Mesenchymal stem cell (in vitro differentiated cells and primary cell): ENCODE measurements around the gene GFI1B.

Experiments used
- DNase-seq: peaks from one replicate; pipeline ENCODE4 v3.0.0-alpha.2; 2013
- H2AFZ ChIP-seq: one replicate; pipeline ENCODE4 v1.6.1; 2013; ENCODE audit warnings: low read depth, mild to moderate bottlenecking, control low read depth, inconsistent platforms, low read length, moderate library complexity
- H2AK5ac ChIP-seq: 2 replicates; pipeline ENCODE4 v1.6.1; 2013; ENCODE audit warnings: low read length, moderate library complexity, mild to moderate bottlenecking, inconsistent platforms; ENCODE audit not compliant: severe bottlenecking
- H2BK120ac ChIP-seq: one replicate; pipeline ENCODE4 v1.6.1; 2013; ENCODE audit warnings: low read depth, mild to moderate bottlenecking, inconsistent platforms, low read length, moderate library complexity
- H2BK12ac ChIP-seq, 2 experiments: one replicate each; pipeline ENCODE4 v1.6.1; 2013; ENCODE audit warnings: inconsistent platforms in 2 of 2, low read length in 2 of 2, mild to moderate bottlenecking in 2 of 2, moderate library complexity in 2 of 2, control low read depth in 1 of 2
- H2BK15ac ChIP-seq: one replicate; pipeline ENCODE4 v1.6.1; 2013; ENCODE audit warnings: mild to moderate bottlenecking, low read depth, inconsistent platforms; ENCODE audit not compliant: poor library complexity, severe bottlenecking
- H2BK5ac ChIP-seq: 2 replicates; pipeline ENCODE4 v1.6.1; 2013; ENCODE audit warnings: low read depth, mild to moderate bottlenecking, low read length, control low read depth, inconsistent platforms; ENCODE audit not compliant: poor library complexity, severe bottlenecking
- H3K14ac ChIP-seq, 2 experiments: one replicate each; pipeline ENCODE4 v1.6.1; 2013; ENCODE audit warnings: inconsistent platforms in 2 of 2, low read length in 2 of 2, control low read depth in 1 of 2, mild to moderate bottlenecking in 1 of 2, moderate library complexity in 1 of 2
- H3K18ac ChIP-seq, 2 experiments: one replicate each; pipeline ENCODE4 v1.6.1; 2013; ENCODE audit warnings: inconsistent platforms in 2 of 2, low read length in 2 of 2, control low read depth in 1 of 2, low read depth in 1 of 2, mild to moderate bottlenecking in 1 of 2
- H3K23ac ChIP-seq, 2 experiments: one replicate each; pipeline ENCODE4 v1.6.1; 2013; ENCODE audit warnings: inconsistent platforms in 2 of 2, low read length in 2 of 2, mild to moderate bottlenecking in 2 of 2, moderate library complexity in 2 of 2, control low read depth in 1 of 2
- H3K27ac ChIP-seq: 2 replicates; pipeline ENCODE4 v1.5.1; 2013; ENCODE audit warnings: mild to moderate bottlenecking, moderate library complexity, low read length, control low read depth, inconsistent platforms; ENCODE audit not compliant: poor library complexity, severe bottlenecking
- H3K27me3 ChIP-seq, 2 experiments: 2 replicates each; pipeline versions ENCODE4 v1.6.1 to v1.7.0; 2013; ENCODE audit warnings: low read length in 2 of 2, mild to moderate bottlenecking in 2 of 2, moderate library complexity in 2 of 2, control low read depth in 1 of 2, inconsistent platforms in 1 of 2; ENCODE audit not compliant: control insufficient read depth in 1 of 2, insufficient read depth in 1 of 2
- H3K36me3 ChIP-seq, 2 experiments: 2 replicates each; pipeline versions ENCODE4 v1.6.1 to v1.7.0; 2013; ENCODE audit warnings: low read length in 2 of 2, control low read depth in 1 of 2, inconsistent platforms in 1 of 2, low read depth in 1 of 2, mild to moderate bottlenecking in 1 of 2; ENCODE audit not compliant: insufficient read depth in 2 of 2, control insufficient read depth in 1 of 2
- H3K4ac ChIP-seq, 2 experiments: one replicate each; pipeline ENCODE4 v1.6.1; 2013; ENCODE audit warnings: inconsistent platforms in 2 of 2, low read length in 2 of 2, mild to moderate bottlenecking in 2 of 2, moderate library complexity in 2 of 2, control low read depth in 1 of 2, low read depth in 1 of 2
- H3K4me1 ChIP-seq: 2 replicates; pipeline ENCODE4 v1.6.1; 2013; ENCODE audit warnings: low read depth, low read length, control low read depth; ENCODE audit not compliant: control insufficient read depth, insufficient read depth
- H3K4me2 ChIP-seq: 2 replicates; pipeline ENCODE4 v1.6.1; 2013; ENCODE audit warnings: low read length, mild to moderate bottlenecking, inconsistent platforms; ENCODE audit not compliant: poor library complexity, severe bottlenecking
- H3K4me3 ChIP-seq, 2 experiments: 2 replicates each; pipeline versions ENCODE4 v1.5.1 to v1.7.0; 2013; ENCODE audit warnings: low read length in 2 of 2, mild to moderate bottlenecking in 2 of 2, control low read depth in 1 of 2, low read depth in 1 of 2; ENCODE audit not compliant: insufficient read depth in 1 of 2
- H3K79me1 ChIP-seq: replicated peaks from 2 replicates; pipeline ENCODE4 v1.6.1; 2013; ENCODE audit warnings: mild to moderate bottlenecking, control low read depth, low read length, inconsistent platforms; ENCODE audit not compliant: poor library complexity, severe bottlenecking
- H3K9ac ChIP-seq: 2 replicates; pipeline ENCODE4 v1.7.0; 2013; ENCODE audit warnings: mild to moderate bottlenecking, low read length, moderate library complexity
- H3K9me3 ChIP-seq: 2 replicates; pipeline ENCODE4 v1.7.0; 2013; ENCODE audit warnings: mild to moderate bottlenecking, low read length; ENCODE audit not compliant: control insufficient read depth
- H4K8ac ChIP-seq: one replicate; pipeline ENCODE4 v1.6.1; 2013; ENCODE audit warnings: inconsistent platforms, mild to moderate bottlenecking, low read length, moderate library complexity
- H4K91ac ChIP-seq: one replicate; pipeline ENCODE4 v1.6.1; 2013; ENCODE audit warnings: mild to moderate bottlenecking, low read length, inconsistent platforms
- WGBS: methylation state at CpG from one replicate; pipeline ENCODE4 v1.1.7; 2013; ENCODE audit warnings: mixed read lengths; 5-methylcytosine and 5-hydroxymethylcytosine counted together

Gene GFI1B

GRCh38 chr9:132984202-132985070, 5.9 kb downstream of the GFI1B start:
- H3K23ac ChIP-seq = no peak overlapping the region
- no peak overlapping the region for H2AK5ac ChIP-seq
- H3K4ac ChIP-seq = no peak overlapping the region
- H2AFZ ChIP-seq = no peak overlapping the region
- peak overlapping the region in 1 of 2 experiments; percentile 22 for H3K14ac ChIP-seq
- no peaks in the 10 kb centered on the region for H3K9me3 ChIP-seq
- no peak overlapping the region for H2BK15ac ChIP-seq
- WGBS = 74% methylated on average over 20 of the region's 20 CpGs
- H4K91ac ChIP-seq = no peak overlapping the region
- H3K36me3 ChIP-seq = no peaks in the 10 kb centered on the region
- H3K27me3 ChIP-seq = peaks cover 74 to 84% of the 10 kb centered on the region in 2 experiments
- no peaks in the 10 kb centered on the region for H3K79me1 ChIP-seq
- H2BK120ac ChIP-seq = no peak overlapping the region
- no peak overlapping the region for H4K8ac ChIP-seq
- H3K4me2 ChIP-seq = no peak overlapping the region
- H3K9ac ChIP-seq = no peak overlapping the region
- H3K18ac ChIP-seq = no peak overlapping the region
- peaks cover 5% of the 10 kb centered on the region for H3K4me1 ChIP-seq
- no peak for DNase-seq
- H2BK12ac ChIP-seq = no peak overlapping the region
- no peak overlapping the region for H3K27ac ChIP-seq
- H3K4me3 ChIP-seq = no peak overlapping the region
- H2BK5ac ChIP-seq = no peak overlapping the region

GRCh38 chr9:132985071-132985350, 6.5 kb downstream of the GFI1B start:
- no peak overlapping the region for H4K8ac ChIP-seq
- H3K4me2 ChIP-seq = no peak overlapping the region

GRCh38 chr9:132985489-132985888, 7.0 kb downstream of the GFI1B start:
- Histone ChIP-seq H3K18ac (no peak overlapping the region), H2BK5ac (no peak overlapping the region), H4K8ac (no peak overlapping the region), H2BK15ac (no peak overlapping the region), H4K91ac (no peak overlapping the region), H3K4me2 (no peak overlapping the region), H3K27ac (no peak overlapping the region), H3K4me3 (no peak overlapping the region), H3K14ac (no peak overlapping the region), H3K27me3 (peaks cover 64 to 83% of the 10 kb centered on the region in 2 experiments), H3K79me1 (no peaks in the 10 kb centered on the region), H2AFZ (no peak overlapping the region), H3K36me3 (no peaks in the 10 kb centered on the region), H3K4ac (no peak overlapping the region), H3K9ac (no peak overlapping the region), H2AK5ac (no peak overlapping the region), H3K4me1 (peaks cover 5% of the 10 kb centered on the region), H2BK12ac (no peak overlapping the region), H2BK120ac (no peak overlapping the region), H3K23ac (no peak overlapping the region), H3K9me3 (no peaks in the 10 kb centered on the region)
- 83% methylated on average over 8 of the region's 8 CpGs for WGBS
- DNase-seq = no peak

More at GRCh38 chr9:132985071-132985350, 6.5 kb downstream of the GFI1B start:
- no peak overlapping the region for H4K91ac ChIP-seq
- H3K27ac ChIP-seq = no peak overlapping the region
- no peak overlapping the region for H3K9ac ChIP-seq
- H2BK5ac ChIP-seq = no peak overlapping the region
- no peak overlapping the region for H2BK15ac ChIP-seq
- no peak overlapping the region for H3K4me3 ChIP-seq
- H3K18ac ChIP-seq = no peak overlapping the region
- H3K23ac ChIP-seq = no peak overlapping the region
- no peak overlapping the region for H3K4ac ChIP-seq
- H2AFZ ChIP-seq = no peak overlapping the region
- peaks cover 69 to 83% of the 10 kb centered on the region in 2 experiments for H3K27me3 ChIP-seq
- H3K36me3 ChIP-seq = no peaks in the 10 kb centered on the region
- H3K79me1 ChIP-seq = no peaks in the 10 kb centered on the region
- no peak overlapping the region for H2BK12ac ChIP-seq
- WGBS = 63% methylated on average over 4 of the region's 4 CpGs
- H2AK5ac ChIP-seq = no peak overlapping the region
- H3K9me3 ChIP-seq = no peaks in the 10 kb centered on the region
- H3K14ac ChIP-seq = no peak overlapping the region
- H2BK120ac ChIP-seq = no peak overlapping the region
- DNase-seq = no peak
- H3K4me1 ChIP-seq = peaks cover 5% of the 10 kb centered on the region

- Histone ChIP-seq H3K79me1 (no peaks in the 10 kb centered on the region), H2BK12ac (no peak overlapping the region), H3K4me1 (peaks cover 5% of the 10 kb centered on the region), H3K4ac (no peak overlapping the region), H3K23ac (no peak overlapping the region), H4K8ac (no peak overlapping the region), H2AFZ (no peak overlapping the region), H2BK120ac (no peak overlapping the region), H3K27ac (no peak overlapping the region), H2BK15ac (no peak overlapping the region), H3K4me2 (no peak overlapping the region), H3K14ac (no peak overlapping the region), H4K91ac (no peak overlapping the region), H3K4me3 (no peak overlapping the region), H2BK5ac (no peak overlapping the region), H3K9me3 (no peaks in the 10 kb centered on the region), H3K9ac (no peak overlapping the region), H3K36me3 (no peaks in the 10 kb centered on the region), H2AK5ac (no peak overlapping the region), H3K27me3 (peaks cover 63 to 83% of the 10 kb centered on the region in 2 experiments), H3K18ac (no peak overlapping the region)
- DNase-seq = no peak
- WGBS = 87% methylated on average over 11 of the region's 13 CpGs
These were observed 7.6 kb downstream of the GFI1B start for GRCh38 chr9:132986114-132986513.
